Neural progenitor cell (in vitro differentiated cells): ENCODE data around the gene OR2AT4.

ENCODE experiments used
- CTCF ChIP-seq: fragments of 200-600 bp; sonication (generic); IDR thresholded peaks from 2 replicates; pipeline ENCODE4 v1.5.1; 2017; ENCODE audit warnings: antibody characterized with exemption, mild to moderate bottlenecking
- EZH2 ChIP-seq: fragments of 200-600 bp; sonication (generic); IDR thresholded peaks from 2 replicates; pipeline ENCODE4 v1.6.1; 2017; ENCODE audit warnings: antibody characterized with exemption, mild to moderate bottlenecking, moderate library complexity
- EZH2phosphoT487 ChIP-seq: fragments of 200-600 bp; sonication (generic); IDR thresholded peaks from 2 replicates; pipeline ENCODE4 v1.6.1; 2017; ENCODE audit warnings: antibody characterized with exemption

- no peak for TF ChIP-seq CTCF
- TF ChIP-seq EZH2: no peak
- no peak for TF ChIP-seq EZH2phosphoT487
Measured at GRCh38 chr11:75143420-75143731, 46.7 kb upstream of the OR2AT4 start.
